Testis (tissue), 3 donors: ENCODE data around the gene ZIC5. TPM values are rescaled to one million over a fixed set of nuclear protein-coding genes. Genes with fewer than 3 reads are reported as not detected.
A peak's percentile ranks its signal among the peaks of the same experiment; 100 is the strongest.

ENCODE experiments used
- DNase-seq: peaks from one replicate; pipeline ENCODE4 v3.0.0-alpha.2; 2019
- H3K27ac ChIP-seq, 2 donors: fragments of 200-600 bp; sonication (generic); one replicate each; pipeline ENCODE4 v1.5.1; 2019
- H3K27me3 ChIP-seq: fragments of 200-600 bp; sonication (generic); one replicate; pipeline ENCODE4 v1.5.1; 2019
- H3K36me3 ChIP-seq: fragments of 200-600 bp; sonication (generic); one replicate; pipeline ENCODE4 v1.5.1; 2017; ENCODE audit warnings: low read depth; ENCODE audit errors: missing control alignments
- H3K4me1 ChIP-seq: fragments of 200-600 bp; sonication (generic); one replicate; pipeline ENCODE4 v1.5.1; 2019
- H3K4me3 ChIP-seq, 2 donors: fragments of 200-600 bp; sonication (generic); one replicate each; pipeline ENCODE4 v1.5.1; 2017 to 2019
- H3K9me3 ChIP-seq: fragments of 200-600 bp; sonication (generic); one replicate; pipeline ENCODE4 v1.5.1; 2017
- POLR2A ChIP-seq: fragments of 450-650 bp; IDR thresholded peaks from one replicate; pipeline ENCODE4 v1.6.1; 2017; ENCODE audit warnings: antibody characterized with exemption, mild to moderate bottlenecking, moderate library complexity
- WGBS, 2 donors: methylation state at CpG; one replicate each; pipeline ENCODE4 v1.1.5; 2018; 5-methylcytosine and 5-hydroxymethylcytosine counted together
- intact Hi-C: fragments of 100-400 bp; cut with DNase I; formaldehyde crosslinking; loops from one replicate; pipeline ENCODE4 v1.15.1; 2023; ENCODE audit warnings: low total_unique reads
- polyA plus RNA-seq: library from polyadenylated mRNA; stranded (reverse); fragments of 350-450 nt; fragmentation: Illumina TruSeq; extraction: RNeasy Lipid Tissue Mini Kit (QIAGEN cat#74804); gene quantifications from one replicate; pipeline ENCODE4 v1.2.3, GENCODE V29; 2014; ENCODE audit warnings: low read depth, low replicate concordance; ENCODE audit not compliant: insufficient read depth
- total RNA-seq, 2 donors: library from RNA; depleted of rRNA; stranded (reverse); fragments of >200 nt; gene quantifications; one replicate each; pipeline ENCODE4 v1.2.3, GENCODE V29; 2016
- TF ChIP-seq, protein P1 (sequence below), 3 experiments: fragments of 450-650 bp in 2 of 3; fragments of 200-600 bp in 1 of 3; sonication (generic) in 1 of 3; IDR thresholded peaks; one replicate each; pipeline ENCODE4 v1.5.1; 2016 to 2019; ENCODE audit warnings: antibody characterized with exemption in 3 of 3, mild to moderate bottlenecking in 2 of 3, moderate library complexity in 1 of 3

The ZIC5 gene
- total and polyA plus RNA-seq, 3 donors from 2014 or later, result 2.0 to 6.9 (median 3.0) TPM

GRCh38 chr13:99984461-99985240 lies 13.1 kb upstream of the ZIC5 start:
- intact Hi-C loops, result no loop called here
- no peak overlapping the region for H3K27ac ChIP-seq
- H3K27me3 ChIP-seq, result no peaks in the 10 kb centered on the region
- no peak for TF ChIP-seq POLR2A
- TF ChIP-seq, protein P1, sequence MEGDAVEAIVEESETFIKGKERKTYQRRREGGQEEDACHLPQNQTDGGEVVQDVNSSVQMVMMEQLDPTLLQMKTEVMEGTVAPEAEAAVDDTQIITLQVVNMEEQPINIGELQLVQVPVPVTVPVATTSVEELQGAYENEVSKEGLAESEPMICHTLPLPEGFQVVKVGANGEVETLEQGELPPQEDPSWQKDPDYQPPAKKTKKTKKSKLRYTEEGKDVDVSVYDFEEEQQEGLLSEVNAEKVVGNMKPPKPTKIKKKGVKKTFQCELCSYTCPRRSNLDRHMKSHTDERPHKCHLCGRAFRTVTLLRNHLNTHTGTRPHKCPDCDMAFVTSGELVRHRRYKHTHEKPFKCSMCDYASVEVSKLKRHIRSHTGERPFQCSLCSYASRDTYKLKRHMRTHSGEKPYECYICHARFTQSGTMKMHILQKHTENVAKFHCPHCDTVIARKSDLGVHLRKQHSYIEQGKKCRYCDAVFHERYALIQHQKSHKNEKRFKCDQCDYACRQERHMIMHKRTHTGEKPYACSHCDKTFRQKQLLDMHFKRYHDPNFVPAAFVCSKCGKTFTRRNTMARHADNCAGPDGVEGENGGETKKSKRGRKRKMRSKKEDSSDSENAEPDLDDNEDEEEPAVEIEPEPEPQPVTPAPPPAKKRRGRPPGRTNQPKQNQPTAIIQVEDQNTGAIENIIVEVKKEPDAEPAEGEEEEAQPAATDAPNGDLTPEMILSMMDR (IDR thresholded peaks at IDR 0.05), result no peak
- H3K36me3 ChIP-seq, result no peaks in the 10 kb centered on the region
- H3K4me3 ChIP-seq, result peak overlapping the region in 1 of 2 donors; percentile 15
- H3K9me3 ChIP-seq, result no peaks in the 10 kb centered on the region
- WGBS, 2 donors, result 7 to 12% methylated on average over 17 to 43 of the region's 44 CpGs
- H3K4me1 ChIP-seq, result peaks cover 5% of the 10 kb centered on the region
- DNase-seq, result no peak

DNA sequence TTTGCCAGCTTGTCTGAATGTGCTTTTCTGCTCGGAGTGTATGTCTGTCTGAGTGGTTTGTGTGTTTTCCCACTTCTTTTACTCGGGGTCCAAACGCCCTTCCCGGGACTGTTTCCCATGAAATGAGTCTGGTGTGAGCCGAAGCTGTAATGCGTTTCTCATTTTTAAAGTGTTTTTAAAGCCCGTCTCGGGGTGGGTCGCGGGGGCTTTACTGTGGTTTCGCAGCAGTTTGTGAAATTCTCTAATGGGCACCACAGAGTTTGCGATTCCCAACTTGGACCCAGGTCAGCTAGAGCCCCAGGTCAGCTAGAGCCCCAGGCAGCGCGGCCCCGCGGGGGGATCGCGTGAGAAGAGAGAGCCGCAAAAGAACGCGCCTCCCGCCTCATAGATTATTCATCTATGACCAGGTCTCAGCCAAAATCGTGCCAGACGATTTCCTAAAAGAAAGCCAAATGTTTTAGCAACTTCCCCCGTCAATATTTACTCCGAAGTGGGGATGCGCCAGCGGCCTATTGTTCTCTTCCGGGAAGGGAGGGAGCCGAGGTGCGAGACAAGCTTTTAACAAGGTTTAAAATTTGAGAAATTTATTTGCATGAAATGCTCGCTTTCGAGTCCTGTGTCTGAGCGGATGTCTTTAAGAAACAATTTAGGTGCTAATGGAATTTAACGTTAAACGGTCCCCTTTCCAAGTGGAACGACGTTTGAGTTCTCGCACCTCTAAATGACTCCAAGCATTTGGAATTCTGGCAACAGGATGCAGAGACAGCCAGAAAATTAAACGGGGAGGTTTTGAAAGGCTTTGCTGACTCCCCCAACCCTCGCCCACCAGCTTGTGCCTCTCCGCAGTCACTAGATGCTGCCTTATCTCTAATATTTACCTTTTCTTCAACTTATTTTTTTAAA lies 12.2 kb upstream of the ZIC5 start:
- intact Hi-C loops, result no loop called here
- Histone ChIP-seq H3K36me3 (no peaks in the 10 kb centered on the region), H3K4me3 (no peak overlapping the region), H3K4me1 (peaks cover 5% of the 10 kb centered on the region), H3K27me3 (no peaks in the 10 kb centered on the region), H3K27ac (no peak overlapping the region), H3K9me3 (no peaks in the 10 kb centered on the region)
- no peak for DNase-seq
- TF ChIP-seq, protein P1 (IDR thresholded peaks at IDR 0.05), result no peak
- no peak for TF ChIP-seq POLR2A
- WGBS, 2 donors, result 10 to 12% methylated on average over 42 of the region's 42 CpGs

- intact Hi-C loops, result no loop called here
- Histone ChIP-seq H3K4me1 (peaks cover 5% of the 10 kb centered on the region), H3K36me3 (no peaks in the 10 kb centered on the region), H3K9me3 (no peaks in the 10 kb centered on the region), H3K27ac (no peak overlapping the region), H3K4me3 (peak overlapping the region; percentile 23 to 40), H3K27me3 (no peaks in the 10 kb centered on the region)
- DNase-seq, result no peak
- no peak for TF ChIP-seq POLR2A
- TF ChIP-seq, protein P1 (IDR thresholded peaks at IDR 0.05), result no peak
- 9 to 21% methylated on average over 12 to 48 of the region's 48 CpGs for WGBS, 2 donors
Observed at GRCh38 chr13:99982731-99983498, 11.3 kb upstream of the ZIC5 start.

DNA sequence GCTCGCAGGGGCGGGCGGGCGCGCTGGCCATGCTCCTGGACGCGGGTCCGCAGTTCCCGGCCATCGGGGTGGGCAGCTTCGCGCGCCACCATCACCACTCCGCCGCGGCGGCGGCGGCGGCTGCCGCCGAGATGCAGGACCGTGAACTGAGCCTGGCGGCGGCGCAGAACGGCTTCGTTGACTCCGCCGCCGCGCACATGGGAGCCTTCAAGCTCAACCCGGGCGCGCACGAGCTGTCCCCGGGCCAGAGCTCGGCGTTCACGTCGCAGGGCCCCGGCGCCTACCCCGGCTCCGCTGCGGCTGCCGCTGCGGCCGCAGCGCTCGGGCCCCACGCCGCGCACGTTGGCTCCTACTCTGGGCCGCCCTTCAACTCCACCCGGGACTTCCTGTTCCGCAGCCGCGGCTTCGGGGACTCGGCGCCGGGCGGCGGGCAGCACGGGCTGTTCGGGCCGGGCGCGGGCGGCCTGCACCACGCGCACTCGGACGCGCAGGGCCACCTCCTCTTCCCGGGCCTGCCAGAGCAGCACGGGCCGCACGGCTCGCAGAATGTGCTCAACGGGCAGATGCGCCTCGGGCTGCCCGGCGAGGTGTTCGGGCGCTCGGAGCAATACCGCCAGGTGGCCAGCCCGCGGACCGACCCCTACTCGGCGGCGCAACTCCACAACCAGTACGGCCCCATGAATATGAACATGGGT lies 10.6 kb upstream of the ZIC5 start:
- intact Hi-C loops, result no loop called here
- no peaks in the 10 kb centered on the region for H3K9me3 ChIP-seq
- no peak overlapping the region for H3K27ac ChIP-seq
- H3K36me3 ChIP-seq, result no peaks in the 10 kb centered on the region
- no peaks in the 10 kb centered on the region for H3K27me3 ChIP-seq
- peaks cover 5% of the 10 kb centered on the region for H3K4me1 ChIP-seq
- no peak for DNase-seq
- WGBS, 2 donors, result 0 to 1% methylated on average over 1 to 52 of the region's 98 CpGs
- TF ChIP-seq POLR2A, result no peak
- TF ChIP-seq, protein P1 (IDR thresholded peaks at IDR 0.05), result no peak
- peak overlapping the region; percentile 23 to 40 for H3K4me3 ChIP-seq
